Motor neuron (in vitro differentiated cells): ENCODE results near the gene GLTPD2. TPM values are rescaled to one million over a fixed set of nuclear protein-coding genes. Genes with fewer than 3 reads are reported as not detected.
"Not testable (repeated sequence)": the region's sequence is repeated elsewhere in the genome, so short reads cannot be mapped to it uniquely, and the experiment has no call there.

Source experiments
- ATAC-seq, 8 experiments: fragments of 200-7000 bp; cut with Tn5 transposase; replicated peaks in 6 of 8; 2 replicates each; pipeline ENCODE4 v1.8.0; 2021; ENCODE audit warnings: mild to moderate bottlenecking in 8 of 8, moderate library complexity in 8 of 8
- H3K27ac ChIP-seq, 2 donors: fragments of 250-450 bp; sonication (Bioruptor Pico); 2 replicates each; pipeline ENCODE4 v1.9.0; 2021; ENCODE audit warnings: antibody characterized with exemption in 2 of 2, mild to moderate bottlenecking in 2 of 2, moderate library complexity in 1 of 2
- H3K4me1 ChIP-seq, 2 donors: fragments of 250-450 bp; sonication (Bioruptor Pico); replicated peaks in 1 of 2; 2 replicates each; pipeline ENCODE4 v1.6.1; 2021; ENCODE audit warnings: antibody characterized with exemption in 2 of 2, mild to moderate bottlenecking in 2 of 2, moderate library complexity in 1 of 2
- H3K4me3 ChIP-seq, 5 donors: fragments of 250-450 bp; sonication (Bioruptor Pico); 2 replicates each; pipeline ENCODE4 v1.9.0; 2021; ENCODE audit warnings: antibody characterized with exemption in 5 of 5, mild to moderate bottlenecking in 5 of 5, moderate library complexity in 4 of 5
- WGBS, 10 experiments: fragments of 450-650 bp; shearing (Covaris generic); methylation state at CpG; one replicate each; pipeline ENCODE4 v1.0.0; 2022; 5-methylcytosine and 5-hydroxymethylcytosine counted together
- in situ Hi-C, 9 experiments: fragments of 400-800 bp; cut with MboI; loops; one replicate each; pipeline ENCODE4 v1.15.0; 2021; ENCODE audit warnings: low sequenced_read_pairs in 9 of 9, low pct_unique_long_range_greater_than_20kb in 2 of 9; ENCODE audit not compliant: unreplicated experiment in 9 of 9
- total RNA-seq, 8 experiments: library from RNA; unstranded; fragments of 300-600 nt; gene quantifications; 2 replicates each; pipeline versions ENCODE4 v1.2.3 to v1.2.4, GENCODE V29; 2022

Gene GLTPD2
- total RNA-seq, 8 experiments from 2014 or later = 0.27 to 0.71 (median 0.65) TPM; not detected in 5

GRCh38 chr17:4822835-4823234 lies 34.1 kb downstream of the GLTPD2 start:
- ATAC-seq = no peak
- H3K4me1 ChIP-seq = no peaks in the 10 kb centered on the region
- WGBS, 10 experiments = 80% methylated on average over 1 of the region's 3 CpGs; no CpG with 5 or more reads in 9 of the 10 experiments
- in situ Hi-C loops = no loop called here
- no peak overlapping the region for H3K4me3 ChIP-seq
- no peak overlapping the region for H3K27ac ChIP-seq

- no peak for ATAC-seq
- WGBS, 10 experiments = 47 to 98% (median 88%) methylated on average over 2 to 7 of the region's 12 CpGs; no CpG with 5 or more reads in 3 of the 10 experiments
- no peaks in the 10 kb centered on the region for H3K4me1 ChIP-seq
- no peak overlapping the region for H3K4me3 ChIP-seq
- in situ Hi-C loops = no loop called here
- no peak overlapping the region for H3K27ac ChIP-seq
Measured at GRCh38 chr17:4823373-4824089, 34.8 kb downstream of the GLTPD2 start.

- Histone ChIP-seq H3K4me3 (no peak overlapping the region), H3K4me1 (no peaks in the 10 kb centered on the region), H3K27ac (no peak overlapping the region)
- in situ Hi-C loops = no loop called here
- WGBS, 10 experiments = 40 to 100% (median 80%) methylated on average over 1 to 7 of the region's 8 CpGs; no CpG with 5 or more reads in 5 of the 10 experiments
- ATAC-seq = no peak
Measured at GRCh38 chr17:4827399-4827798, 38.6 kb downstream of the GLTPD2 start.

GRCh38 chr17:4832829-4833177 lies 44.0 kb downstream of the GLTPD2 start:
- H3K4me1 ChIP-seq = peaks cover 12 to 15% of the 10 kb centered on the region in 2 donors
- in situ Hi-C loops = not testable (repeated sequence)
- peak; percentile 34 to 70 (median 54) for ATAC-seq
- peak overlapping the region; percentile 83 to 86 for H3K27ac ChIP-seq
- no CpG with 5 or more reads among the region's 17 CpGs for WGBS, 10 experiments
- H3K4me3 ChIP-seq = peak overlapping the region; percentile 57 to 77 (median 66)

- WGBS, 10 experiments = 0% methylated on average over 2 to 10 of the region's 91 CpGs; no CpG with 5 or more reads in 8 of the 10 experiments
- peak; percentile 71 to 92 (median 87) for ATAC-seq
- peak within 1 kb of the TSS; percentile 57 to 77 (median 66) for H3K4me3 ChIP-seq
- in situ Hi-C loops = no loop called here
- H3K4me1 ChIP-seq = peaks cover 14 to 20% of the 10 kb centered on the region in 2 donors
- H3K27ac ChIP-seq = peak within 1 kb of the TSS; percentile 83 to 86
Measured at GRCh38 chr17:4833178-4833940, 44.6 kb downstream of the GLTPD2 start, which contains the start of gene MINK1. Gene MINK1 (plus strand): TSS chr17:4833340. CDS start chr17:4833584, 244 bp downstream.

GRCh38 chr17:4833941-4834680 lies 45.3 kb downstream of the GLTPD2 start:
- H3K27ac ChIP-seq = peak overlapping the region in 1 of 2 donors; percentile 83
- 0 to 17% (median 0%) methylated on average over 1 to 11 of the region's 15 CpGs; no CpG with 5 or more reads in 2 of the 10 experiments for WGBS, 10 experiments

GRCh38 chr17:4834681-4835020 lies 45.9 kb downstream of the GLTPD2 start:
- WGBS, 10 experiments = 20 to 100% (median 70%) methylated on average over 1 to 3 of the region's 4 CpGs; no CpG with 5 or more reads in 7 of the 10 experiments
- no peak overlapping the region for H3K27ac ChIP-seq
- peaks cover 14 to 21% of the 10 kb centered on the region in 2 donors for H3K4me1 ChIP-seq
- ATAC-seq = no peak
- peak overlapping the region; percentile 57 to 77 (median 66) for H3K4me3 ChIP-seq
- in situ Hi-C loops = no loop called here

More at GRCh38 chr17:4833941-4834680, 45.3 kb downstream of the GLTPD2 start:
- peaks cover 14 to 21% of the 10 kb centered on the region in 2 donors for H3K4me1 ChIP-seq
- H3K4me3 ChIP-seq = peak overlapping the region; percentile 57 to 77 (median 66)
- in situ Hi-C loops = no loop called here
- ATAC-seq = peak; percentile 8 to 54 (median 38)

GRCh38 chr17:4836221-4836620 lies 47.5 kb downstream of the GLTPD2 start:
- no peak for ATAC-seq
- H3K27ac ChIP-seq = no peak overlapping the region
- no peak overlapping the region for H3K4me3 ChIP-seq
- in situ Hi-C loops = no loop called here
- peaks cover 14 to 21% of the 10 kb centered on the region in 2 donors for H3K4me1 ChIP-seq
- WGBS, 10 experiments = 60 to 100% (median 90%) methylated on average over 1 to 4 of the region's 4 CpGs; no CpG with 5 or more reads in 1 of the 10 experiments

GRCh38 chr17:4837471-4838308 lies 48.9 kb downstream of the GLTPD2 start:
- WGBS, 10 experiments = 8 to 100% (median 37%) methylated on average over 1 to 13 of the region's 13 CpGs
- ATAC-seq = peak in 1 of 8 experiments; percentile 6
- Histone ChIP-seq H3K4me1 (peaks cover 14 to 21% of the 10 kb centered on the region in 2 donors), H3K4me3 (no peak overlapping the region), H3K27ac (no peak overlapping the region)
- in situ Hi-C loops = no loop called here

GRCh38 chr17:4838309-4838785 lies 49.6 kb downstream of the GLTPD2 start:
- in situ Hi-C loops = no loop called here
- Histone ChIP-seq H3K4me3 (no peak overlapping the region), H3K27ac (no peak overlapping the region), H3K4me1 (peaks cover 14 to 21% of the 10 kb centered on the region in 2 donors)
- 40 to 100% (median 98%) methylated on average over 1 to 3 of the region's 3 CpGs; no CpG with 5 or more reads in 4 of the 10 experiments for WGBS, 10 experiments
- no peak for ATAC-seq

- 60 to 100% (median 90%) methylated on average over 1 to 8 of the region's 8 CpGs; no CpG with 5 or more reads in 2 of the 10 experiments for WGBS, 10 experiments
- no peak for ATAC-seq
- in situ Hi-C loops = no loop called here
- Histone ChIP-seq H3K4me3 (no peak overlapping the region), H3K4me1 (peaks cover 14 to 21% of the 10 kb centered on the region in 2 donors), H3K27ac (no peak overlapping the region)
Measured at GRCh38 chr17:4839221-4839620, 50.5 kb downstream of the GLTPD2 start.
